HG03460 (cell line): ENCODE measurements around the gene HYI.
"Not testable (repeated sequence)": the region's sequence is repeated elsewhere in the genome, so short reads cannot be mapped to it uniquely, and the experiment has no call there.

ENCODE experiments used
- ATAC-seq: cut with Tn5 transposase; IDR thresholded peaks from one replicate; pipeline ENCODE4 v1.9.1; 2021; ENCODE audit not compliant: unreplicated experiment

HYI gene

DNA sequence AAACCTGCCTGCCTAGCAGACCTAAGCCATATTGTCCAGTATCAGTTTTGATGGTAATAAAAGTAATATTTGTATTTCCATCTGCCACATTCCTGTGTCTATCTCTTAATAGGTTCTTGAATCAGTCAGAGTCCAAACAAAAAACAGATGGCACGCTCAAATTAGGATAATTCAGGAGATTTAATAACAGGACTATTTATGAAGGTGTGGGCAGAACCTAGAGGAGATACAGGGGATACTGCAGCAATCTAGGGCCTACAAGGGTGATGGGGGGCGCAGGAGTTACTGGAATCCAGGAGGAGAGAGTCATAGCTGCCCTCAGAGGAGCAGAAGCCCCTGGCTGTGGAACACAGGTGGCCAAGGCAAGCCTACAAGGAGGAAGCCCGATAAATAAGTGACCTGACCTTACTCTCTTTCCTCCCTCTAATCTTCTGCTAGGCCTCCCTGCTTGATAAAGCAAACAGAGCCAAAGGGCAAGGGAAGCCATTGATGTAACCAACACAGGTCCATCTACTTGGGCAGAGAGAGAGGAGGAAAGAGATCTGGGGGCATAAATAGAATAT, 11.9 kb upstream of the HYI start:
- ATAC-seq = no peak

DNA sequence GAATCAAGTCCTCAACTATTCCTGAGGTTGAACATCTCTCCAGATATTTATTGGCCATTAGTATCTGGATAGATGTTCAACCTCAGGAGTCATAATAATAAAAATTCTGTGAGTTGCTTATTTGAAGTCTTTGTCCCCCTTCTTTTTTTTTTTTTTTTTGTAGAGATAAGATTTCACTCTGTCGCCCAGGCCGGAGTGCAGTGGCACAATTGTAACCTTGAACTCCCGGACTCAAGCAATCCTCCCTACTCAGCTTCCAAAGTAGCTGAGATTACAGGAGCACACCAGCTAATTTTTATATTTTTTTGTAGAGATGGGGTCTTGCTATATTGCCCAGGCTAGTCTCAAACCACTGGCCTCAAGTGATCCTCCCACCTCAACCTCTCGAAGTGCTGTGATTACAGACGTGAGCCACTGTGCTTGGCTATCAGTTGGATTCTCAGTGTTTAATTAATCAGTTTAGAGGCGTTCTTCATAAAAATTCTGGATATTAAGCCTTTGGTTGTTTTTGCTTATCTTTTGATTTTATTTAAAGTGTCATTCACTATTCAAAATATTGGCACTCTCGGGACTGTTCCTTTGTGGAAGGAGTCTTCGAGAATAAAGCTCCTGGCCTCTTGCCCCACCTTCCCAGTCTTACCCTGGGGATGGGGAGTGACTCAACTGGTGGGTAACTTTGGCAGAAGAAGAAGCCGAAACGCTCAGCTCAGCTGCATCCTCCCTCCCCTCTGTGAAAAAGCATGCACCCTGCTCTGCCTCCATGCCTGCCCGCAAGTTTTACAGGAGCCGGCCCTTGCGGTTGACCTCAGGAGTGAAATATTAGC, 11.2 kb upstream of the HYI start:
- no peak for ATAC-seq

DNA sequence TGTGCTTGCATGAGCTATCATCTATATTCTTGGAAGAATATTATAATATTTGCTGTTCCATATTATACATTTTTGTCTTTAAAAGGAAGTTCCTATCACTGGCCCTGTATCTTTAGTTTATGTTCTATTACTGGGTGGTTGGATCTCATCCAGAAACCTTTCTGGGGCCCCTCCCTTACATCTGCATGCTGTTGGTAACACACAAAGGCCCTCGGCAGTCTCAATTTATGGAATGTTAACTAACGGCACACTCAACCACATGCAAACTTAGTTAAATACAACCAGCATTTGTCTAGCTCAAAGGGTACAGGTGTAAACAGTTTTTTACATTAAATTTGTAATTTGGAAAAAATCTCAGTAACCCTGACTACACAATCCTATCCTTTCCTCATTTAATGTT, 9.7 kb upstream of the HYI start:
- ATAC-seq = no peak

DNA sequence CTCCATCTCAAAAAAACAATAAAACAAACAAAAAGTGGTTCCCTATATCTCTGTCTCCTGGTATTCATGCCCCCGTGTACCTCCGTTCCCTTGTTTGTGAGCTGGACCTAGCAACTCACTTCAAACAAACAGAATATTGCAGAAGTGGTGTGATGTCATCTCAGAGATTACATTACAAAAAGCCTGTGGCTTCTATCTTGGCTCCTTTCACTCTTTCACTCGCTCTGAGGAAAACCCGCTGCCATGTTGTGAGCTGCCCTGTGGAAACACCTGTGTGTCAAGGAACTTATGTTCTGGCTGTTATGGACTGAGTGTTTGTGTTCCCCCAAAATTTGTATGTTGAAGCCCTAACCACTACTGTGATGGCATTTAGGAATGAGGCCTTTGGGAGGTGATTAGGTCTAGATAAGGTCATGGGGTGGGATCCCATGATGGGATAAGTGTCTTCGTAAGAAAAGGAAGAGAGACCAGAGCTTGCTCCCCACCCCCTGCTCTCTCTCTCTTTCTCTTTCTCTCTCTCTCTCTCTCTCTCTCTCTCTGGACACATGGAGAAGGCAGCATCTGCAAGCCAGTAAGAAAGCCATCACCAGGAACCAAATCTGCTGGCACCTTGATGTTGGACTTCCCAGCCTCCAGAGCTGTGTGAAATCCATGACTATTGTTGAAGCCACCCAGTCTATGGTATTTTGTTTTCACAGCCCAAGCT, 7.4 kb upstream of the HYI start:
- ATAC-seq = no peak

GRCh38 chr1:43458379-43458778, 4.6 kb upstream of the HYI start:
- ATAC-seq = not testable (repeated sequence)

GRCh38 chr1:43455213-43455889, 1.6 kb upstream of the HYI start:
- no peak for ATAC-seq

GRCh38 chr1:43454270-43455011, 710 bp upstream of the HYI start:
- ATAC-seq = peak; percentile 65

DNA sequence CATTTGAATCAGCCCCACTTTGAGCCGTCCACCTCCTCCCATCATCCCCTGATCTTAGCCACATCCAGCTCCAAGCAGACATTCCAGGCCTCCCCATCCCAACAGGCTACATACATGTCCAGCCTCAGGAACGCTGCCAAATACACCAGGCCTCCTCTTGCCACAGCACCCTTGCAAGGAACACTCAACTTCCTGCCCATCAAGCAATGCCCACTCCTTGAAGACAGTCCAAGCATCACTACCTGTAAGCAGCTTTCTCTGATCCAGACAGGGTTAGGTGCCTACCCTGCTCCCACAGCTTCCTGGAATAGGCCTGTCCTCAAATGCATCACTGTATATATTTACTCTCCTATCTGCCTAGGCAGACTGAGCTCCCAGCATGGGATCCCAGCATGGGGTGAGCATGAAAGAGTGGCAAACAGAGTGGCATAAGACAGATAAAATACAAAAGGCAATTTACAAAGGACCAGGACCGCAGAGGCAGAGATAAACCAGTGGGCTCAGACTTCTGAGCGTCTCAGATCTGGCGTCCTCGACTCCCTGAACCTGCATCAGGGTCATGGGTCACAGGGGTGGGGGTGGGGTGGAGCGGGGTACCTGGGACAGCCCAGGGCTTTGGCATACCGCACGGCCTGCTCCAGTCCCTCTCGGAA, 816 bp downstream of the HYI start:
- no peak for ATAC-seq

DNA sequence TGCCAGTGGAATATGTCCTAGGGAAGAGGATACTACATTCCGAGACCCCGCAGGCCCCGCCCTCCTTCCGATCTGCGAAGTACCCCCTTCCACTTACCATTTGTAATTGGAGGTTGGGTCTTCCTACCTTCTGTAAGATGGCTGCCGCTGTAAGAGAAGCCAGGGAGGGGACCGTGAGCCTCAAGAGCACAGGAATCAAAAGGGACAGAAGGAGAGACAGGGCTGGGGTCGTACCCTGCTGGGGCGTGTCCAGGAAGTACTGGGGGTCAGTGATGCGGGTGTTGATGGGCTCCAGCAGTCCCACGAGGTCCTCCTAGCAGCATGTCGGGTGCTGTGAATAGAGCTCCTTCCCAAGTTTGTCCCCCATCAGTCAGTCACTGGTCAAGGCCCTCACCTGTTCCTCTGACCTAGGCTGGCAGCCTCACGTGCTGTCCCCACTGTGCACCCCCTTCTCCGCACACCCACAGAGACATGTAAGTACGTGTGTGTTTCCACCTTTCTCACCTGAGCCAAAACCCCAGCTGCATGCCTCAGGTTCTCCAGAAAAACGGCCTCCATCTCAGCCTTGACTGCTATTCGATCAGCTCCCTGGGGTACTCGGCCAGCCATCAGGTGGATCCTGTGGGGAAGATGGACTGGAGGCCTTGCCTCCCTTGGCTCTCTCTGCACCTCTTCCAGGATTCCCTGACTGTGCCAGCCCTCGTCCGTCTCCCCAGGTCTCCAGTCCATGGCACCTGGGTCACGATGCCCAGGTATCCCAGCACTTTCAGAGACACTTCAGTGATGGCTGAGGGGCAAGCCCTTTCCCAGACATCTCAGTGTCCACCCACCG, 1.8 kb downstream of the HYI start:
- ATAC-seq = no peak

DNA sequence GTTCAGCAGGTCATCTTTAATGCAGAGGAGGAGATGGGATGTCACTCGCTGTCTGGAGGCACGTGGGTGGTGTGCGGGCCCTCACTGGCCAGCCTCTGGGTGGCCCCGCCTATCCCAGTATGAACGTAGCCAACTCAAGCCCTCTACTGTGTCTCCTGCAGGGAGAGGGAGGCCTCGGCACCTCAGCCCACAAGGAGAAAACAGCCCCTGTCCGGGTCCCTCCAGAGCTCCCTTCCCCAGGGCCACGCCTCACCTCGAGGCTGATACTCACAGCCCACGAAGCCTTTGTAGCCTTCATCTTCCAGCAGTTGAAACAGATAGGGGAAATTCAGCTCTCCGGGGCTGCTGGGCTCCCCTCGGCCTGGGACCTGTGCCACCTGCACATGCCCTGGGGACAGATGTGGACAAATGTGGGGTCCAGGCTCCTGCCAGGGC, 2.6 kb downstream of the HYI start:
- ATAC-seq = no peak

- ATAC-seq = no peak
These were observed 3.3 kb downstream of the HYI start for GRCh38 chr1:43450251-43450941.

- no peak for ATAC-seq
These were observed 4.0 kb downstream of the HYI start for GRCh38 chr1:43449708-43450069.

- ATAC-seq = no peak
These were observed 4.6 kb downstream of the HYI start for GRCh38 chr1:43448955-43449707.

DNA sequence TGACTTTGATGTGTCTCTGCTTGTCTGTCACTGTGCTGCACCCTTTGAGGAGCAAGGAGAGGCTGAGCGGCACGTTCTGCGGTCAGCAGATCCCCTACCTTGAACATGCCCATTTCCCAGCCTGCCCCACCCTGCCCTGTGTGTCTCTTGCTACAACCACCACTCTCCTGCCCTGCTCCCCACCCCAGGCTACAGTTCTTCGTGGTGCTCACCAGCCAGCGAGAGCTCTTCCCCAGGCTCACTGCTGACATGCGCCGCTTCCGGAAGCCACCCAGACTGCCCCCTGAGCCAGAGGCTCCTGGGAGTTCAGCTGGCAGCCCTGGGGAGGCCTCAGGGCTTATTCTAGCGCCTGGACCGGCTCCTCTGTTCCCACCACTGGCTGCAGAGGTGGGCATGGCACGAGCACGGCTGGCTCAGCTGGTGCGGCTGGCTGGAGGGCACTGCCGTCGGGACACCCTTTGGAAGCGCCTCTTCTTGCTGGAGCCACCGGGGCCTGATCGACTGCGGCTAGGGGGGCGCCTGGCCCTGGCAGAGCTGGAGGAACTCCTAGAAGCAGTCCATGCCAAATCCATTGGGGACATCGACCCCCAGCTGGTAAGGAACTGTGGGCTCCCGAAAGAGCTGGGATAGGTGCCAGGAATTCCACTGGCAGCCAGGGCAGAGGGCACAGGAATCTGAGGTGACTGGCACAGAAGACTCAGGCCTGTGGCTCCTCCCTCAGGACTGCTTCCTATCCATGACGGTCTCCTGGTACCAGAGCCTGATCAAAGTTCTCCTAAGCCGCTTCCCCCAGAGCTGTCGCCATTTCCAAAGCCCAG, 5.6 kb downstream of the HYI start:
- ATAC-seq = no peak

DNA sequence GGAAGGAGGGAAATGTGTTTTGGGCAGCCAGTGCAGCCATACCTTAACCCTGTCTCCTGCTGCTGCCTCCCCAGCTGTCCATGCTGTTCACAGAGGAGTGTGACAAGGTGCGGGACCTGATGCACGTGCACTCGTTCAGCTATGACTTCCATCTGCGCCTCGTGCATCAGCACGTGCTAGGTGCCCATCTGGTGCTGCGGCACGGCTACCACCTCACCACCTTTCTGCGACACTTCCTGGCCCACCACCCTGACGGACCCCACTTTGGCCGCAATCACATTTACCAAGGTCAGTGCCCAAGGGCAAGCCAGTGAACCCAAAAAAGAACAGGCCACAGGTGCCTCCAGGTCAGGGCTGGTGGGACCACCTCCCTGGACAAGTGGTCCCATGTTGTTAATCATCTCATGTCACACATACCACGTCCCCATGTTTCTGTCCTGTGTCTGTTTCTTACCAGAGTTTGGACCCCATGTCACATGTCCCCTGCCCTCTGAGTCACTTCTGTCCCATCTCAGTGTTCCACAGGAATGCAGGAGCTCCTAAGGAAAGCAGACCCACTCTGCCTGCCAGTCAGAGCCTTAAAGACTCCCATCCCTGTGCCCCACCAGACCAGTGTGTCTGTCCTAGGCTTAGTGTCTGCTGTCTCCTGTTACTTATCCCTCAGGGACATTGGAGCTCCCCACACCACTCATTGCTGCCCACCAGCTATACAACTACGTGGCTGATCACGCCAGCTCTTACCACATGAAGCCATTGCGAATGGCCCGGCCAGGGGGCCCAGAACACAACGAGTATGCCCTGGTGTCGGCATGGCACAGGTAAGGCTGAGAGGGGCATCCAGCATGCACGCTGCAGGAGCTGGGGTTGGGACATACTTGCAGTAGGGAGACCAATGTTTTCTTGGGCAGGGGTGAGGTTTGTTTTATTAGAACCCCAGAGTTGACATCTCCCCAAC, 6.6 kb downstream of the HYI start:
- no peak for ATAC-seq

- ATAC-seq = no peak
These were observed 7.4 kb downstream of the HYI start for GRCh38 chr1:43446388-43446740.
